Heart right ventricle (tissue), 16 donors: ENCODE measurements around the gene PIP5K1C. TPM values are rescaled to one million over a fixed set of nuclear protein-coding genes. Genes with fewer than 3 reads are reported as not detected.

Experiments
- ATAC-seq, 8 donors: fragments of 200-7000 bp; cut with Tn5 transposase; one replicate each; pipeline ENCODE4 v1.9.1; 2020; ENCODE audit warnings: mild to moderate bottlenecking in 8 of 8, moderate library complexity in 8 of 8, moderate number of reproducible peaks in 1 of 8
- DNase-seq, 2 donors: peaks; one replicate each; pipeline ENCODE4 v3.0.0-alpha.2; 2020
- H3K27ac ChIP-seq, 10 donors: fragments of 200-600 bp; sonication (generic) in 2 of 10; one replicate each; pipeline versions ENCODE4 v1.5.0 to v1.8.0; 2020 to 2022; ENCODE audit warnings: mild to moderate bottlenecking in 3 of 10
- H3K27me3 ChIP-seq, 7 donors: fragments of 200-600 bp; one replicate each; pipeline ENCODE4 v1.8.0; 2021 to 2022; ENCODE audit warnings: mild to moderate bottlenecking in 2 of 7
- H3K36me3 ChIP-seq, 9 donors: fragments of 200-600 bp; sonication (generic) in 1 of 9; one replicate each; pipeline versions ENCODE4 v1.5.0 to v1.8.0; 2020 to 2022; ENCODE audit warnings: mild to moderate bottlenecking in 2 of 9
- H3K4me1 ChIP-seq, 9 donors: fragments of 200-600 bp; sonication (generic) in 1 of 9; one replicate each; pipeline versions ENCODE4 v1.5.0 to v1.8.0; 2020 to 2022; ENCODE audit warnings: mild to moderate bottlenecking in 4 of 9
- H3K4me3 ChIP-seq, 10 donors: fragments of 200-600 bp; sonication (generic) in 2 of 10; one replicate each; pipeline versions ENCODE4 v1.5.0 to v1.8.0; 2020 to 2022; ENCODE audit warnings: mild to moderate bottlenecking in 7 of 10, moderate library complexity in 2 of 10
- H3K9me3 ChIP-seq, 11 donors: fragments of 200-600 bp in 10 of 11; sonication (generic) in 2 of 11; one replicate each; pipeline versions ENCODE4 v1.5.0 to v1.8.0; 2013 to 2022; ENCODE audit warnings: mild to moderate bottlenecking in 2 of 11, control low read depth in 1 of 11, moderate library complexity in 1 of 11
- CTCF ChIP-seq, 9 donors: fragments of 200-600 bp; sonication (generic) in 2 of 9; IDR thresholded peaks; one replicate each; pipeline versions ENCODE4 v1.5.0 to v1.8.0; 2021 to 2022; ENCODE audit warnings: antibody characterized with exemption in 9 of 9, mild to moderate bottlenecking in 5 of 9, moderate library complexity in 1 of 9
- WGBS, 2 donors: extraction: QIAGEN DNeasy Blood & Tissue Kit; methylation state at CpG; one replicate each; pipeline ENCODE4 v1.1.7; 2013; ENCODE audit warnings: inconsistent platforms in 1 of 2; 5-methylcytosine and 5-hydroxymethylcytosine counted together
- intact Hi-C, 10 donors: fragments of 100-400 bp; cut with DNase I; formaldehyde crosslinking; loops; one replicate each; pipeline versions ENCODE4 v1.11.1 to v1.14.2; 2022
- polyA plus RNA-seq, 2 donors: library from polyadenylated mRNA; stranded (reverse); fragments of 200-250 nt; gene quantifications; one replicate each; pipeline ENCODE4 v1.2.3, GENCODE V29; 2013
- total RNA-seq, 10 donors: library from RNA; stranded (reverse); fragmentation: NEBNext Ultra II Directional in 3 of 10; extraction: Animal tissue kit (Norgen Biotek cat#: 25700) in 3 of 10; gene quantifications; one replicate each; pipeline versions ENCODE4 v1.2.1 to v1.2.4, GENCODE V29; 2021 to 2023
- donor health status: Arrhythmogenic right ventricular cardiomyopathy.
- donor health status: ischemic (EF 13 %, LVEDD 7.1; RV severe dilation, severe dysfunction).
- donor health status: healthy with polysubstance abuse.
- donor health status: DM: no; HTN: yes; CAD: no.
- donor health status: DM: no; HTN: no; CAD: no.
- donor health status: ischemic (EF 25% LVEDD 6.9; RV normal size, moderate dysfunction).
- donor health status: ischemic (EF 25% LVEDD 5.7; RV mildly dilated, moderate dysfunction).
- donor health status: healthy.
- donor health status: DM: yes; HTN: yes; CAD: no.
- donor health status: Ischemic cardiomyopathy.
- donor health status: ischemic (EF 35%, LVEDD 5.7; RV mildly dilated, moderate dysfunction).
- donor health status: nonischemic (EF 11% LVEDD 7.7; RV severe dilation, severe dysfunction).
- donor health status: DM: yes; HTN: yes; CAD: no.
- donor health status: PGD.
- donor health status: ischemic (EF 29% LVEDD 5.4; RV normal size, mild dysfunction).
- donor health status: nonischemic (EF 23%, LVEDD 6.1; RV moderate dilation, normal function).

Gene PIP5K1C
- total and polyA plus RNA-seq, 12 donors: 18.3 to 46.6 (median 34.9) TPM

GRCh38 chr19:3605770-3606169 is 94.5 kb downstream of the PIP5K1C start:
- intact Hi-C loops: no loop called here
- peaks cover 0 to 28% (median 5%) of the 10 kb centered on the region in 7 donors for H3K27me3 ChIP-seq
- TF ChIP-seq CTCF (IDR thresholded peaks at IDR 0.05): no peak
- peaks cover 10 to 73% (median 51%) of the 10 kb centered on the region in 9 donors for H3K4me1 ChIP-seq
- H3K4me3 ChIP-seq: peak overlapping the region; percentile 37 to 67 (median 60)
- peak overlapping the region; percentile 85 to 95 (median 91) for H3K27ac ChIP-seq
- H3K36me3 ChIP-seq: peaks cover 0 to 6% (median 0%) of the 10 kb centered on the region in 9 donors
- no peak for ATAC-seq
- H3K9me3 ChIP-seq: no peaks in the 10 kb centered on the region
- DNase-seq: no peak
- 41 to 57% methylated on average over 5 of the region's 5 CpGs for WGBS, 2 donors

- intact Hi-C loops: no loop called here
- DNase-seq: no peak
- TF ChIP-seq CTCF (IDR thresholded peaks at IDR 0.05): no peak
- Histone ChIP-seq H3K27ac (peak overlapping the region in 8 of 10 donors; percentile 21 to 95 (median 68)), H3K9me3 (no peaks in the 10 kb centered on the region), H3K4me3 (peak overlapping the region in 9 of 10 donors; percentile 54 to 67 (median 60)), H3K27me3 (peaks cover 0 to 28% (median 5%) of the 10 kb centered on the region in 7 donors), H3K4me1 (peaks cover 10 to 69% (median 51%) of the 10 kb centered on the region in 9 donors), H3K36me3 (peaks cover 0 to 2% (median 0%) of the 10 kb centered on the region in 9 donors)
- 54 to 62% methylated on average over 3 of the region's 3 CpGs for WGBS, 2 donors
- no peak for ATAC-seq
These were observed 94.9 kb downstream of the PIP5K1C start for GRCh38 chr19:3605361-3605760.

GRCh38 chr19:3604987-3605343 is 95.3 kb downstream of the PIP5K1C start:
- Histone ChIP-seq H3K9me3 (no peaks in the 10 kb centered on the region), H3K36me3 (no peaks in the 10 kb centered on the region), H3K4me3 (peak overlapping the region in 9 of 10 donors; percentile 10 to 67 (median 60)), H3K27ac (peak overlapping the region in 9 of 10 donors; percentile 20 to 92 (median 31)), H3K27me3 (peaks cover 0 to 28% (median 5%) of the 10 kb centered on the region in 7 donors), H3K4me1 (peaks cover 10 to 65% (median 48%) of the 10 kb centered on the region in 9 donors)
- WGBS, 2 donors: 38 to 54% methylated on average over 11 of the region's 11 CpGs
- TF ChIP-seq CTCF (IDR thresholded peaks at IDR 0.05): no peak
- ATAC-seq (no peak), DNase-seq (no peak)
- intact Hi-C loops: no loop called here

- no peaks in the 10 kb centered on the region for H3K36me3 ChIP-seq
- intact Hi-C loops: no loop called here
- peak overlapping the region in 9 of 10 donors; percentile 10 to 67 (median 60) for H3K4me3 ChIP-seq
- WGBS, 2 donors: 75 to 78% methylated on average over 27 of the region's 27 CpGs
- H3K27me3 ChIP-seq: peaks cover 0 to 28% (median 5%) of the 10 kb centered on the region in 7 donors
- ATAC-seq (no peak), DNase-seq (no peak)
- H3K4me1 ChIP-seq: peaks cover 10 to 60% (median 43%) of the 10 kb centered on the region in 9 donors
- H3K27ac ChIP-seq: peak overlapping the region in 9 of 10 donors; percentile 20 to 92 (median 31)
- TF ChIP-seq CTCF (IDR thresholded peaks at IDR 0.05): no peak
- no peaks in the 10 kb centered on the region for H3K9me3 ChIP-seq
These were observed 95.9 kb downstream of the PIP5K1C start for GRCh38 chr19:3604227-3604986.
